HepG2 (cell line): ENCODE results near the gene AGXT. TPM values are rescaled to one million over a fixed set of nuclear protein-coding genes. Genes with fewer than 3 reads are reported as not detected.

Experiments
- ESRRA ChIP-seq: sonication (generic); formaldehyde crosslinking; IDR thresholded peaks from 2 replicates; pipeline ENCODE4 v1.5.1; 2020; ENCODE audit warnings: mild to moderate bottlenecking, low read depth, missing genetic modification reagents
- JUNB ChIP-seq: sonication (generic); formaldehyde crosslinking; IDR thresholded peaks from 2 replicates; pipeline ENCODE4 v1.8.0; 2022; ENCODE audit warnings: missing genetic modification reagents, mild to moderate bottlenecking, borderline replicate concordance
- KLF12 ChIP-seq: sonication (generic); formaldehyde crosslinking; IDR thresholded peaks from 2 replicates; pipeline ENCODE4 v1.4.0; 2020; ENCODE audit warnings: missing genetic modification reagents, borderline replicate concordance
- MAFK ChIP-seq, 2 experiments: IDR thresholded peaks in 1 of 2; conservative IDR thresholded peaks in 1 of 2; 2 replicates each; pipeline ENCODE4 v1.6.1; 2011; ENCODE audit warnings: improper control_type of control experiment in 2 of 2, low read length in 2 of 2
- MXD1 ChIP-seq: sonication (generic); formaldehyde crosslinking; IDR thresholded peaks from 2 replicates; pipeline ENCODE4 v1.4.0; 2020; ENCODE audit warnings: mild to moderate bottlenecking, missing genetic modification reagents
- NFATC3 ChIP-seq: sonication (generic); formaldehyde crosslinking; IDR thresholded peaks from 2 replicates; pipeline ENCODE4 v1.5.1; 2020; ENCODE audit warnings: mild to moderate bottlenecking, missing genetic modification reagents
- PAXIP1 ChIP-seq: sonication (generic); formaldehyde crosslinking; conservative IDR thresholded peaks from 2 replicates; pipeline ENCODE4 v1.4.0; 2020; ENCODE audit warnings: mild to moderate bottlenecking, missing genetic modification reagents, moderate library complexity
- POLR2A ChIP-seq, 2 experiments: IDR thresholded peaks; 2 replicates each; pipeline ENCODE4 v1.6.1; 2011; ENCODE audit warnings: low read depth in 2 of 2, low read length in 2 of 2, mild to moderate bottlenecking in 1 of 2, moderate library complexity in 1 of 2; ENCODE audit not compliant: insufficient read depth in 1 of 2
- SALL1 ChIP-seq: sonication (generic); formaldehyde crosslinking; IDR thresholded peaks from 2 replicates; pipeline ENCODE4 v1.8.0; 2022; ENCODE audit warnings: mild to moderate bottlenecking, missing genetic modification reagents
- SCMH1 ChIP-seq: sonication (generic); formaldehyde crosslinking; IDR thresholded peaks from 2 replicates; pipeline ENCODE4 v1.9.0; 2021; ENCODE audit warnings: missing genetic modification reagents, mild to moderate bottlenecking, borderline replicate concordance
- SOX13 ChIP-seq, 3 experiments: fragments of 450-650 bp in 1 of 3; sonication (generic) in 1 of 3; formaldehyde crosslinking in 1 of 3; IDR thresholded peaks in 2 of 3; conservative IDR thresholded peaks in 1 of 3; 2 replicates each; pipeline versions ENCODE4 v1.5.0 to v1.6.1; 2016 to 2020; ENCODE audit warnings: antibody characterized with exemption in 1 of 3, mild to moderate bottlenecking in 1 of 3, missing compliant biosample characterization in 1 of 3, missing genetic modification reagents in 1 of 3, moderate library complexity in 1 of 3
- SRF ChIP-seq: IDR thresholded peaks from 2 replicates; pipeline ENCODE4 v1.6.1; 2011; ENCODE audit warnings: mild to moderate bottlenecking, low read depth, low read length, moderate library complexity
- SUZ12 ChIP-seq: fragments of 150-350 bp; IDR thresholded peaks from 2 replicates; pipeline ENCODE4 v1.6.1; 2014; ENCODE audit warnings: low read depth, low read length
- TRIM24 ChIP-seq: sonication (generic); formaldehyde crosslinking; IDR thresholded peaks from 2 replicates; pipeline ENCODE4 v1.8.0; 2022; ENCODE audit warnings: mild to moderate bottlenecking, missing genetic modification reagents
- U2AF2 ChIP-seq: fragments of 200-400 bp; formaldehyde crosslinking; IDR thresholded peaks from 2 replicates; pipeline ENCODE4 v1.6.1; 2017; ENCODE audit warnings: low read depth, mild to moderate bottlenecking, low read length
- ZFP90 ChIP-seq: sonication (generic); formaldehyde crosslinking; IDR thresholded peaks from 2 replicates; pipeline ENCODE4 v1.8.0; 2022; ENCODE audit warnings: missing genetic modification reagents, mild to moderate bottlenecking, inconsistent platforms, borderline replicate concordance
- ZKSCAN1 ChIP-seq: fragments of 150-350 bp; IDR thresholded peaks from 2 replicates; pipeline ENCODE4 v1.6.1; 2014; ENCODE audit warnings: low read length
- ZNF850 ChIP-seq: sonication (generic); formaldehyde crosslinking; conservative IDR thresholded peaks from 2 replicates; pipeline ENCODE4 v1.9.0; 2021; ENCODE audit warnings: mild to moderate bottlenecking, missing genetic modification reagents
- ZSCAN31 ChIP-seq: sonication (generic); formaldehyde crosslinking; IDR thresholded peaks from 2 replicates; pipeline ENCODE4 v1.5.0; 2020; ENCODE audit warnings: low read depth, mild to moderate bottlenecking, missing genetic modification reagents
- ZZZ3 ChIP-seq: sonication (generic); formaldehyde crosslinking; IDR thresholded peaks from 2 replicates; pipeline ENCODE4 v1.4.0; 2020; ENCODE audit warnings: missing genetic modification reagents, mild to moderate bottlenecking, borderline replicate concordance
- polyA plus RNA-seq, 8 experiments: library from polyadenylated mRNA; depleted of rRNA in 3 of 8; stranded (reverse) in 7 of 8; unstranded in 1 of 8; fragments of >200 nt; fragmentation: Illumina TruSeq in 4 of 8; extraction: Trizol in 4 of 8; gene quantifications; 2 replicates each; pipeline versions ENCODE4 v1.2.1 to v1.2.3, GENCODE V29; 2011 to 2016; ENCODE audit warnings: low read depth in 4 of 8, missing spikeins in 1 of 8, mixed read lengths in 1 of 8; ENCODE audit not compliant: insufficient read depth in 1 of 8
- total RNA-seq, 5 experiments: library from RNA; depleted of rRNA; stranded (reverse); fragments of >200 nt; fragmentation: Illumina TruSeq; extraction: Trizol; gene quantifications; 2 replicates each; pipeline ENCODE4 v1.2.3, GENCODE V29; 2016; ENCODE audit warnings: low read depth in 1 of 5
- TF ChIP-seq, protein P1 (sequence below): IDR thresholded peaks from 2 replicates; pipeline ENCODE4 v1.6.1; 2016; ENCODE audit warnings: missing genetic modification reagents, missing compliant biosample characterization
- TF ChIP-seq, protein P2 (sequence below): sonication (generic); formaldehyde crosslinking; IDR thresholded peaks from 2 replicates; pipeline ENCODE4 v1.4.0; 2020; ENCODE audit warnings: low read depth, mild to moderate bottlenecking, missing genetic modification reagents

AGXT gene
- total and polyA plus RNA-seq, 2 of the 13 experiments (the other 11 are each of a cell fraction or from before 2014, with no cell fraction given), result 41.9 to 96.1 TPM

DNA sequence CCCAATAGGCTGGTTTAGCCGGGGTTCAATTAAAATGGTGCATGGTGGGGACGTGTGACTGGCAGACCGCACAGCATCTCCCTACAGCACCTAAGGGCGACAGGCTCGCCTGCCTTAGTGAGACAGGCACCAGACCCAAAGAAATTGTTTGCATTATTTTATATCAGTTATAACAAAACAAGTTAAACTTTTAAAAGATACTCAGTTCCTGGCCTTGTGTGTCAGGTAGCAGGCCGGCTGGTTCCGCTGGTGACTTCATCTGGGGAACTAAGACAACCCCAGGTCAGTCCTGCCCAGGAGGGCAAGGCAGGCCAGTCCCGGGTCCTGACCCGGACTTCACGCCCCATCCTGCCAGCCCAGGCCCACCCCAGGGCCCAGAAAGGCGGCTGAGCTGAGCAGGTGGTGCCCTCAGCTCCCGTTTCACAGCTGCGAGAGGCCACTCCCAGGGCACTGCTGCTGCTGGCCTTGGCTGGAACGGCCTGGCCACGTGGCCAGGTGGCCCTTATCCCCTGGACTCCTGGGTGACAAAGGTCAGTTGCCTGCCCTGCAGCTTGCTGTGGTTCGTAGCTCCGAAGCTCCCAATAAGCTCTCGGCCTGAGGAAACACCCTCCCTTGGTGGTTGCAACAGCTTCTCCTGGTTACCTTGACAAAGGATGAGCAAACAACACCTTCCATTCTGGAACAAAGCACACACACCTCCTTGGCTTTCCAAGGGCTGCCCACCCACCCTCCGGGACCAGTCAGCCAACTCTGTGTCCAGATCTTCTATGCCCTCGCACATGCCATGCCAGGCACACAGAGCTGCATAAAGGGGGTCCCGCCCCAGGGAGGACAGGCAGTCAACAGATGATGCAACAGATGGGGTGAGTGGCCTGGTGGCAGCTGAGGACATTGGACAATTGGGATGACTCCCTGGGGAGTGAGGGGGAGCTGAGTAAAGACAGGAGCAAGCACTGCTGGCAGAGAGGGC is 11.3 kb upstream of the AGXT start (continued):
- TF ChIP-seq SOX13 (IDR thresholded peaks at IDR 0.05), result peak; percentile 53
- peak; percentile 67 to 92; a peak in 2 of 4 replicates for TF ChIP-seq SOX13 (CRISPR knock-in tag; conservative IDR thresholded peaks at IDR 0.05 in 1 of 2, IDR thresholded peaks at IDR 0.05 in 1 of 2)
- TF ChIP-seq POLR2A (IDR thresholded peaks at IDR 0.05; ENCODE audit: insufficient read depth in 1 of 2, low read depth in 2 of 2, low read length in 2 of 2), result peak in 1 of 2 experiments; percentile 56; a peak in 1 of 4 replicates
- TF ChIP-seq, protein P1, sequence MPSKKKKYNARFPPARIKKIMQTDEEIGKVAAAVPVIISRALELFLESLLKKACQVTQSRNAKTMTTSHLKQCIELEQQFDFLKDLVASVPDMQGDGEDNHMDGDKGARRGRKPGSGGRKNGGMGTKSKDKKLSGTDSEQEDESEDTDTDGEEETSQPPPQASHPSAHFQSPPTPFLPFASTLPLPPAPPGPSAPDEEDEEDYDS (CRISPR knock-in tag), result peak; percentile 91
- TF ChIP-seq ESRRA, result peak; percentile 97
- no peak for TF ChIP-seq SCMH1 (CRISPR knock-in tag)
- no peak for TF ChIP-seq ZNF850
- no peak for TF ChIP-seq ZKSCAN1
- peak; percentile 76 for TF ChIP-seq JUNB (CRISPR knock-in tag)
- no peak for TF ChIP-seq MAFK (conservative IDR thresholded peaks at IDR 0.05 in 1 of 2, IDR thresholded peaks at IDR 0.05 in 1 of 2; ENCODE audit: low read length in 2 of 2)
- TF ChIP-seq SUZ12, result no peak
- TF ChIP-seq TRIM24, result no peak
- TF ChIP-seq NFATC3 (CRISPR knock-in tag), result peak; percentile 91; the same call in 1 of the 2 replicates
- TF ChIP-seq MXD1, result peak; percentile 100
- TF ChIP-seq ZSCAN31, result peak; percentile 66
- no peak for TF ChIP-seq U2AF2
- TF ChIP-seq SRF, result no peak
- peak; percentile 50; the same call in 1 of the 2 replicates for TF ChIP-seq ZFP90 (CRISPR knock-in tag)
- TF ChIP-seq SALL1 (CRISPR knock-in tag), result peak; percentile 99
- TF ChIP-seq, protein P2, sequence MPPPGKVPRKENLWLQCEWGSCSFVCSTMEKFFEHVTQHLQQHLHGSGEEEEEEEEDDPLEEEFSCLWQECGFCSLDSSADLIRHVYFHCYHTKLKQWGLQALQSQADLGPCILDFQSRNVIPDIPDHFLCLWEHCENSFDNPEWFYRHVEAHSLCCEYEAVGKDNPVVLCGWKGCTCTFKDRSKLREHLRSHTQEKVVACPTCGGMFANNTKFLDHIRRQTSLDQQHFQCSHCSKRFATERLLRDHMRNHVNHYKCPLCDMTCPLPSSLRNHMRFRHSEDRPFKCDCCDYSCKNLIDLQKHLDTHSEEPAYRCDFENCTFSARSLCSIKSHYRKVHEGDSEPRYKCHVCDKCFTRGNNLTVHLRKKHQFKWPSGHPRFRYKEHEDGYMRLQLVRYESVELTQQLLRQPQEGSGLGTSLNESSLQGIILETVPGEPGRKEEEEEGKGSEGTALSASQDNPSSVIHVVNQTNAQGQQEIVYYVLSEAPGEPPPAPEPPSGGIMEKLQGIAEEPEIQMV (CRISPR knock-in tag), result no peak; the same call in none of the 2 replicates
- no peak; the same call in none of the 2 replicates for TF ChIP-seq ZZZ3 (CRISPR knock-in tag)
- TF ChIP-seq PAXIP1 (CRISPR knock-in tag), result peak; percentile 98
- TF ChIP-seq KLF12 (CRISPR knock-in tag), result no peak; the same call in 1 of the 2 replicates
